H1 (cell line): ENCODE results near the gene SLC13A3. TPM values are rescaled to one million over a fixed set of nuclear protein-coding genes. Genes with fewer than 3 reads are reported as not detected.

Experiments
- CTCF ChIA-PET: fragments of 300-600 bp; sonication (Branson Sonifier 250); formaldehyde crosslinking; loops from one replicate; lab custom pipeline; 2021; ENCODE audit not compliant: partially characterized antibody; lab: Charles Lee
- POLR2A ChIA-PET: fragments of 300-600 bp; sonication (Branson Sonifier 250); formaldehyde crosslinking; loops from one replicate; lab custom pipeline; 2021; ENCODE audit warnings: inconsistent platforms; ENCODE audit not compliant: partially characterized antibody; lab: Charles Lee
- DNase-seq, 2 experiments: peaks; one replicate each; pipeline versions ENCODE4 v3.0.0 to v3.0.0-alpha.2; 2010 to 2022; ENCODE audit warnings: low spot score in 2 of 2, low read depth in 1 of 2, mixed read lengths in 1 of 2
- FAIRE-seq: peaks from 2 replicates; lab custom pipeline; 2011; peaks lifted over from hg19 to GRCh38; lab: Jason Lieb, UNC
- H2AFZ ChIP-seq: 2 replicates; pipeline ENCODE4 v1.8.1; 2012; ENCODE audit warnings: low read length, inconsistent platforms
- H2AK5ac ChIP-seq: 2 replicates; pipeline ENCODE4 v1.6.1; 2013; ENCODE audit warnings: low read depth, low read length
- H2BK120ac ChIP-seq: replicated peaks from 2 replicates; pipeline ENCODE3; 2013; ENCODE audit warnings: low read depth, low read length, inconsistent platforms
- H2BK12ac ChIP-seq: 2 replicates; pipeline ENCODE4 v1.6.1; 2013; ENCODE audit warnings: low read depth, low read length
- H2BK15ac ChIP-seq: 2 replicates; pipeline ENCODE4 v1.6.1; 2013; ENCODE audit warnings: low read length
- H2BK20ac ChIP-seq: 2 replicates; pipeline ENCODE4 v1.6.1; 2013; ENCODE audit warnings: low read length
- H2BK5ac ChIP-seq: 2 replicates; pipeline ENCODE4 v1.6.1; 2013; ENCODE audit warnings: low read depth, low read length
- H3K14ac ChIP-seq: 2 replicates; pipeline ENCODE4 v1.6.1; 2013; ENCODE audit warnings: inconsistent platforms; ENCODE audit not compliant: insufficient read length
- H3K18ac ChIP-seq: 2 replicates; pipeline ENCODE4 v1.6.1; 2013; ENCODE audit warnings: low read length; ENCODE audit errors: extremely low read depth
- H3K23ac ChIP-seq: 2 replicates; pipeline ENCODE4 v1.6.1; 2013; ENCODE audit warnings: inconsistent platforms; ENCODE audit not compliant: insufficient read length
- H3K23me2 ChIP-seq: 2 replicates; pipeline ENCODE4 v1.6.1; 2013; ENCODE audit warnings: low read depth, low read length
- H3K27ac ChIP-seq: 2 replicates; pipeline ENCODE4 v1.6.1; 2011; ENCODE audit warnings: low read depth, low read length, inconsistent platforms
- H3K27me3 ChIP-seq, 4 experiments: replicated peaks in 1 of 4; 1 replicate in 1 of 4; 2 replicates in 3 of 4; pipeline versions ENCODE4 v1.6.1 to v1.8.1; 2011 to 2013; ENCODE audit warnings: low read length in 3 of 4, mild to moderate bottlenecking in 3 of 4, inconsistent platforms in 2 of 4, mixed read lengths in 2 of 4, moderate library complexity in 1 of 4; ENCODE audit not compliant: control insufficient read depth in 3 of 4, insufficient read depth in 3 of 4; ENCODE audit errors: extremely low read depth in 1 of 4
- H3K36me3 ChIP-seq, 4 experiments: 2 replicates each; pipeline versions ENCODE4 v1.6.1 to v1.8.1; 2011 to 2013; ENCODE audit warnings: mild to moderate bottlenecking in 4 of 4, low read length in 3 of 4, moderate library complexity in 2 of 4, control low read depth in 1 of 4, inconsistent platforms in 1 of 4; ENCODE audit not compliant: insufficient read depth in 4 of 4, control insufficient read depth in 2 of 4
- H3K4ac ChIP-seq: replicated peaks from 2 replicates; pipeline ENCODE3; 2013; ENCODE audit warnings: low read length, low read depth, mixed read lengths, inconsistent platforms; ENCODE audit not compliant: insufficient read length
- H3K4me1 ChIP-seq, 4 experiments: replicated peaks in 1 of 4; 1 replicate in 1 of 4; 2 replicates in 3 of 4; pipeline versions ENCODE4 v1.6.1 to v1.8.1; 2011 to 2013; ENCODE audit warnings: low read length in 3 of 4, inconsistent platforms in 2 of 4, mixed read lengths in 1 of 4; ENCODE audit not compliant: insufficient read depth in 4 of 4, control insufficient read depth in 3 of 4
- H3K4me2 ChIP-seq, 2 experiments: 2 replicates each; pipeline versions ENCODE4 v1.6.1 to v1.8.1; 2011 to 2013; ENCODE audit warnings: low read depth in 2 of 2, low read length in 2 of 2, control low read depth in 1 of 2, inconsistent platforms in 1 of 2, mild to moderate bottlenecking in 1 of 2; ENCODE audit not compliant: insufficient read depth in 1 of 2
- H3K4me3 ChIP-seq, 4 experiments: fragments of 200-600, 300-600 bp in 1 of 4; sonication (generic), shearing (Covaris generic), sonication (Bioruptor Twin) in 1 of 4; 2 replicates each; pipeline versions ENCODE4 v1.5.1 to v1.8.1; 2011 to 2016; ENCODE audit warnings: low read length in 4 of 4, low read depth in 3 of 4, control low read depth in 2 of 4, inconsistent platforms in 2 of 4, mild to moderate bottlenecking in 2 of 4, mixed read lengths in 1 of 4, moderate library complexity in 1 of 4; ENCODE audit not compliant: insufficient read depth in 2 of 4; ENCODE audit errors: extremely low read depth in 1 of 4
- H3K56ac ChIP-seq: replicated peaks from 2 replicates; pipeline ENCODE3; 2013; ENCODE audit warnings: low read depth, mild to moderate bottlenecking, mixed read lengths, low read length, inconsistent platforms; ENCODE audit not compliant: insufficient read length
- H3K79me1 ChIP-seq: 2 replicates; pipeline ENCODE4 v1.6.1; 2013; ENCODE audit warnings: low read depth, low read length, control low read depth
- H3K79me2 ChIP-seq, 2 experiments: 2 replicates each; pipeline versions ENCODE4 v1.6.1 to v1.8.1; 2012 to 2013; ENCODE audit warnings: low read length in 2 of 2, mild to moderate bottlenecking in 2 of 2, inconsistent platforms in 1 of 2; ENCODE audit not compliant: insufficient read depth in 2 of 2, control insufficient read depth in 1 of 2
- H3K9ac ChIP-seq, 4 experiments: replicated peaks in 1 of 4; 1 replicate in 1 of 4; 2 replicates in 3 of 4; pipeline versions ENCODE4 v1.6.1 to v1.8.1; 2011 to 2013; ENCODE audit warnings: low read depth in 3 of 4, low read length in 3 of 4, control low read depth in 2 of 4, mild to moderate bottlenecking in 2 of 4, moderate library complexity in 2 of 4, inconsistent platforms in 1 of 4; ENCODE audit errors: extremely low read depth in 1 of 4
- H3K9me3 ChIP-seq, 2 experiments: 2 replicates each; pipeline versions ENCODE4 v1.6.1 to v1.8.1; 2012 to 2013; ENCODE audit warnings: mild to moderate bottlenecking in 2 of 2, moderate library complexity in 2 of 2, control low read depth in 1 of 2, inconsistent platforms in 1 of 2, low read depth in 1 of 2, low read length in 1 of 2, mixed read lengths in 1 of 2; ENCODE audit not compliant: insufficient read depth in 2 of 2
- H4K20me1 ChIP-seq, 2 experiments: replicated peaks in 1 of 2; 2 replicates each; pipeline versions ENCODE3 to v1.8.1; 2011 to 2013; ENCODE audit warnings: inconsistent platforms in 2 of 2, low read length in 2 of 2, mild to moderate bottlenecking in 1 of 2; ENCODE audit not compliant: insufficient read depth in 2 of 2, control insufficient read depth in 1 of 2
- H4K5ac ChIP-seq: 2 replicates; pipeline ENCODE4 v1.6.1; 2013; ENCODE audit warnings: low read length, low read depth, mixed read lengths, inconsistent platforms; ENCODE audit not compliant: insufficient read length
- H4K8ac ChIP-seq: 2 replicates; pipeline ENCODE4 v1.8.0; 2013; ENCODE audit warnings: mild to moderate bottlenecking, moderate library complexity, low read length, inconsistent platforms; ENCODE audit not compliant: insufficient read depth; ENCODE audit errors: extremely low read depth
- H4K91ac ChIP-seq: replicated peaks from 2 replicates; pipeline ENCODE3; 2013; ENCODE audit warnings: low read length, mixed read lengths, inconsistent platforms; ENCODE audit not compliant: insufficient read length
- BCL11A ChIP-seq, 2 experiments: IDR thresholded peaks; one replicate each; pipeline ENCODE4 v1.6.1; 2011; ENCODE audit warnings: low read depth in 2 of 2, low read length in 2 of 2, mild to moderate bottlenecking in 2 of 2
- CREB1 ChIP-seq: IDR thresholded peaks from 2 replicates; pipeline ENCODE4 v1.6.1; 2012; ENCODE audit warnings: inconsistent platforms
- RAD21 ChIP-seq, 2 experiments: IDR thresholded peaks in 1 of 2; conservative IDR thresholded peaks in 1 of 2; 2 replicates each; pipeline ENCODE4 v1.6.1; 2011; ENCODE audit warnings: low read depth in 2 of 2, low read length in 2 of 2, improper control_type of control experiment in 1 of 2, inconsistent platforms in 1 of 2, mild to moderate bottlenecking in 1 of 2, moderate library complexity in 1 of 2
- SIN3A ChIP-seq, 2 experiments: IDR thresholded peaks in 1 of 2; conservative IDR thresholded peaks in 1 of 2; 2 replicates each; pipeline ENCODE4 v1.6.1; 2011 to 2012; ENCODE audit warnings: low read length in 2 of 2, improper control_type of control experiment in 1 of 2, low read depth in 1 of 2, mild to moderate bottlenecking in 1 of 2
- SRF ChIP-seq: IDR thresholded peaks from 2 replicates; pipeline ENCODE4 v1.6.1; 2011; ENCODE audit warnings: mild to moderate bottlenecking, low read depth, low read length, moderate library complexity
- TAF1 ChIP-seq: IDR thresholded peaks from 2 replicates; pipeline ENCODE4 v1.6.1; 2011; ENCODE audit warnings: mild to moderate bottlenecking, low read depth, low read length
- WGBS, 2 experiments: shearing (Covaris generic) in 1 of 2; methylation state at CpG; one replicate each; pipeline versions ENCODE4 v1.1.6 to v1.1.7; 2013 to 2015; ENCODE audit warnings: low lambda C conversion rate in 2 of 2, mixed read lengths in 2 of 2, inconsistent platforms in 1 of 2, low coverage in 1 of 2, missing lambda C conversion rate in 1 of 2; ENCODE audit not compliant: insufficient replicate concordance in 2 of 2, insufficient coverage in 1 of 2, insufficient read length in 1 of 2; ENCODE audit errors: extremely low coverage in 1 of 2, missing lambda C conversion rate in 1 of 2; 5-methylcytosine and 5-hydroxymethylcytosine counted together
- polyA plus RNA-seq, 7 experiments: library from polyadenylated mRNA; depleted of rRNA in 3 of 7; stranded (reverse) in 5 of 7; unstranded in 2 of 7; fragments of >200 nt in 5 of 7; fragments of 200-250 nt in 2 of 7; gene quantifications; 1 replicate in 5 of 7; 2 replicates in 1 of 7; 4 replicates in 1 of 7; pipeline versions ENCODE4 v1.2.1 to v1.2.3, GENCODE V29; 2011 to 2013; ENCODE audit warnings: missing spikeins in 2 of 7, mixed read lengths in 2 of 7
- total RNA-seq: library from RNA; stranded (reverse); fragmentation: NEBNext Ultra II Directional; extraction: Animal tissue kit (Norgen Biotek cat#: 25700); gene quantifications from 2 replicates; pipeline ENCODE4 v1.2.1, GENCODE V29; 2021

Gene SLC13A3
- total and polyA plus RNA-seq, 2 of the 8 experiments (the other 6 are each of a cell fraction or from before 2014, with no cell fraction given) = 9.4 to 12.6 TPM

- CTCF ChIA-PET = interaction anchor here (0.6 to 7.3 kb wide), 18 partner anchors 8 to 653 kb away, joined by 3 to 63 read pairs (median 4); no protein-coding TSS in a partner anchor
- no peak for FAIRE-seq
Observed at GRCh38 chr20:46523696-46524328, 127.4 kb downstream of the SLC13A3 start.

More at GRCh38 chr20:46523696-46524328, 127.4 kb downstream of the SLC13A3 start:
- Histone ChIP-seq H4K91ac (no peak overlapping the region), H3K23me2 (no peaks in the 10 kb centered on the region), H2BK12ac (no peak overlapping the region), H3K18ac (no peak overlapping the region), H3K23ac (no peak overlapping the region), H3K4me2 (no peak overlapping the region), H4K5ac (no peak overlapping the region), H3K9ac (no peak overlapping the region), H3K79me1 (no peaks in the 10 kb centered on the region), H3K4me3 (no peak overlapping the region), H4K20me1 (no peaks in the 10 kb centered on the region), H3K4ac (no peak overlapping the region), H3K14ac (no peak overlapping the region), H2AK5ac (no peak overlapping the region), H4K8ac (no peak overlapping the region), H2AFZ (no peak overlapping the region), H2BK5ac (no peak overlapping the region), H2BK120ac (no peak overlapping the region), H3K27me3 (no peaks in the 10 kb centered on the region), H3K9me3 (no peaks in the 10 kb centered on the region; a peak in 1 of 4 replicates), H2BK15ac (no peak overlapping the region), H3K56ac (no peak overlapping the region), H3K27ac (no peak overlapping the region), H3K79me2 (no peaks in the 10 kb centered on the region), H3K36me3 (no peaks in the 10 kb centered on the region), H3K4me1 (no peaks in the 10 kb centered on the region; a peak in 1 of 7 replicates), H2BK20ac (no peak overlapping the region)
- 58% methylated on average over 2 of the region's 2 CpGs; no CpG with 5 or more reads in 1 of the 2 experiments for WGBS, 2 experiments
- TF ChIP-seq BCL11A (IDR thresholded peaks at IDR 0.05; ENCODE audit: low read depth in 2 of 2, low read length in 2 of 2) = no peak
- peak in 1 of 2 experiments; percentile 16; a peak in 1 of 4 replicates for TF ChIP-seq RAD21 (IDR thresholded peaks at IDR 0.05 in 1 of 2, conservative IDR thresholded peaks at IDR 0.05 in 1 of 2; ENCODE audit: low read depth in 2 of 2, low read length in 2 of 2)
- no peak for TF ChIP-seq TAF1
- no peak for TF ChIP-seq CREB1
- TF ChIP-seq SIN3A (conservative IDR thresholded peaks at IDR 0.05 in 1 of 2, IDR thresholded peaks at IDR 0.05 in 1 of 2; ENCODE audit: low read depth in 1 of 2, low read length in 2 of 2) = peak; percentile 65 to 82; a peak in 3 of 4 replicates
- TF ChIP-seq SRF = no peak
- no peak for DNase-seq
- POLR2A ChIA-PET = interaction anchor here (1.2 to 2.6 kb wide), 5 partner anchors 10 to 158 kb away, joined by 3 to 8 read pairs (median 4); partner anchors contain the start of gene ZNF334
